Fibroblast of pulmonary artery (primary cell): ENCODE results near the gene YY1.
"Not testable (repeated sequence)": the region's sequence is repeated elsewhere in the genome, so short reads cannot be mapped to it uniquely, and the experiment has no call there.

Source experiments
- DNase-seq: peaks from one replicate; pipeline ENCODE4 v3.0.0-alpha.2; 2010; ENCODE audit warnings: low read depth
- H3K4me3 ChIP-seq: replicated peaks from 2 replicates; pipeline ENCODE4 v1.5.1; 2011; ENCODE audit warnings: low read depth, mild to moderate bottlenecking, control low read depth, low read length, moderate library complexity
- CTCF ChIP-seq: IDR thresholded peaks from 2 replicates; pipeline ENCODE4 v1.5.1; 2011; ENCODE audit warnings: mild to moderate bottlenecking, control low read depth, low read length, inconsistent platforms; ENCODE audit errors: missing control alignments

The YY1 gene

GRCh38 chr14:100309028-100309737, 70.2 kb downstream of the YY1 start:
- peak; percentile 0 for TF ChIP-seq CTCF
- DNase-seq, result peak; percentile 22
- no peak overlapping the region for H3K4me3 ChIP-seq

- H3K4me3 ChIP-seq, DNase-seq: not testable (repeated sequence)
Measured at GRCh38 chr14:100312110-100312876, 73.3 kb downstream of the YY1 start.

- DNase-seq, result no peak
- no peak for TF ChIP-seq CTCF
Measured at GRCh38 chr14:100312877-100313400, 74.0 kb downstream of the YY1 start.

GRCh38 chr14:100313464-100314230, 74.7 kb downstream of the YY1 start:
- DNase-seq, result no peak
- no peak for TF ChIP-seq CTCF
- H3K4me3 ChIP-seq, result no peak overlapping the region

More at GRCh38 chr14:100312877-100313400, 74.0 kb downstream of the YY1 start:
- no peak overlapping the region for H3K4me3 ChIP-seq

- H3K4me3 ChIP-seq, result no peak overlapping the region
- TF ChIP-seq CTCF, result no peak
- no peak for DNase-seq
Measured at GRCh38 chr14:100314724-100315123, 75.8 kb downstream of the YY1 start.

- no peak overlapping the region for H3K4me3 ChIP-seq
- no peak for DNase-seq
- TF ChIP-seq CTCF, result no peak
Measured at GRCh38 chr14:100317389-100317788, 78.4 kb downstream of the YY1 start.
